Stimulated activated CD8-positive, alpha-beta memory T cell treated with anti-CD3 and anti-CD28 coated beads, Interleukin-7, amount 100 ng/mL, for 48 hours (primary cell): ENCODE measurements around the gene ZNF316.

Source experiments
- DNase-seq, 2 donors: peaks; one replicate each; pipeline ENCODE4 v3.0.0-alpha.2; 2020; ENCODE audit warnings: low read depth in 1 of 2; ENCODE audit errors: extremely low read depth in 1 of 2

Gene ZNF316

DNA sequence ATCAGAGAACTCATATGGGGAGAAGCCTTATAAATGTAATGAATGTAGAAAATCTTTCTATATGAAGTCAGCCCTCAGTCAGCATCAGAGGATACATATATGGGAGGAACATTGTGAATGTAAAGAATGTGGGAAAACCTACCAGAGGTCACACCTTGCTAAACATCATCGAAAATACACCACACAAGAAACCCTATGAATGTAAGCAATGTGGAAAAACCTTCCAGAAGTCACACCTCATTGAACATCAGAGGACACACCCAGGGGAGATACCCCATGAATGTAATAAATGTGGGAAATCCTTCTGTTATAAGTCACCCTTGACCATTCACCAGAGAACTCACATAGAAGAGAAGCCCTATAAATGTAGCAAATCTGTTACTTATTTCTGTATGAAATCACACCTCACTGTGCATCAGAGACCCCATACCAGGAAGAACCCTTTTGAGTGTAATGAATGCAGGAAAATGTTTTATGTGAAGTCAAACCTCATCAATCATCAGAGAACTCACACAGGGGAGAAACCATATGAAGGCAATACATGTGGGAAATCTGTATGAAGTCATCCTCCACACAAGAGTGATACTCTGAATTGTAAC is 38.8 kb downstream of the ZNF316 start:
- DNase-seq: no peak

GRCh38 chr7:6680146-6680545 is 43.0 kb downstream of the ZNF316 start:
- no peak for DNase-seq

DNA sequence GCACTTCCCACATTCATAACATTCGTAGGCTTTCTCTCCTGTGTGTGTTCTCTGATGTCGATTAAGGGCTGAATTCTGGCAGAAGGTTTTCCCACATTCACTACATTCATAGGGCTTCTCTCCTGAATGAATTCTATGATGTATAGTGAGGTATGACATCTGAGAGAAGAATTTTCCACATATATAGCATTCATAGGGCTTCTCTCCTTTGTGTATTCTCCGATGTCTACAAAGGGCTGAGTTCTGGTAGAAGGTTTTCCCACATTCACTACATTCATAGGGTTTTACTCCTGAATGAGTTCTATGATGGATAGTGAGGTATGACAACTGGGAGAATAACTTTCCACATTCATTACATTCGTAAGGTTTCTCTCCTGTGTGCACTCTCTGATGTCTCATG is 54.0 kb downstream of the ZNF316 start:
- no peak for DNase-seq

GRCh38 chr7:6691609-6692106 is 54.5 kb downstream of the ZNF316 start:
- DNase-seq: no peak

- no peak for DNase-seq
Observed at GRCh38 chr7:6700793-6701192, 63.7 kb downstream of the ZNF316 start.

DNA sequence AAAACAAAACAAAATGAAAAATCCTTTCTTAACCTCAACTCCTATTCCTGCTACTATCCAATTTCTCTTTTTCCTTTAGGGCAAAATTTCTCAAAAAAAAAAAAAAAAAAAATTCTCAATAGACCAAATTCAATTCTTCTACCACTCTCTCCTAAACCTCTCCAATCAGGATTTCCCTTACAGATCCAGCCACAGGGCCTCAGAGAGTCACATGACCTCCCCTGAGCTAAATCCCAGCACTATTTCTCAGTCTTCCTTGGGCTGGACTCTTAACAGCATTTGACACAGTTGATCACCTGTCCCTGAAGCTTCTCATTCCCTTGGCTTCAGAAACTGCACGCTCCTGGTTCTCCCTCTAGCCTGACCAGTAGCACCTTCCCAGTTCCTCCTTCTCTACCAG is 64.7 kb downstream of the ZNF316 start:
- DNase-seq: no peak
